A673 (cell line): ENCODE results near the gene RBBP5. TPM values are rescaled to one million over a fixed set of nuclear protein-coding genes. Genes with fewer than 3 reads are reported as not detected.

Source experiments
- BruUV-seq: library from RNA; stranded (reverse); fragments of 400-500 nt; replicated peaks from 2 replicates; lab custom pipeline; 2021; lab: Mats Ljungman, UMichigan
- CTCF ChIA-PET: fragments of 300-600 bp; sonication (Branson Sonifier 250); formaldehyde crosslinking; loops from one replicate; lab custom pipeline; 2022; ENCODE audit warnings: antibody characterized with exemption; lab: Charles Lee
- POLR2A ChIA-PET: fragments of 300-600 bp; sonication (Branson Sonifier 250); formaldehyde crosslinking; loops from one replicate; lab custom pipeline; 2022; ENCODE audit warnings: antibody characterized with exemption; ENCODE audit not compliant: low non-redundant PET; lab: Charles Lee
- DNase-seq: peaks from one replicate; pipeline ENCODE4 v3.0.0-alpha.2; 2015; ENCODE audit warnings: low spot score
- H3K27ac ChIP-seq: fragments of 200-600 bp; sonication (generic); 2 replicates; pipeline ENCODE4 v1.5.1; 2016; ENCODE audit warnings: mixed run types, low read depth, mild to moderate bottlenecking, mixed read lengths, antibody characterized with exemption, low read length; ENCODE audit not compliant: poor library complexity, severe bottlenecking
- H3K27me3 ChIP-seq: fragments of 200-600 bp; sonication (generic); replicated peaks from 2 replicates; pipeline ENCODE4 v1.6.1; 2017; ENCODE audit warnings: mixed run types, low read depth, mild to moderate bottlenecking, mixed read lengths, antibody characterized with exemption, low read length; ENCODE audit not compliant: insufficient read depth, poor library complexity
- H3K36me3 ChIP-seq: fragments of 200-600 bp; sonication (generic); 2 replicates; pipeline ENCODE4 v1.6.1; 2016; ENCODE audit warnings: mixed run types, mild to moderate bottlenecking, mixed read lengths, antibody characterized with exemption, low read length; ENCODE audit not compliant: insufficient read depth, poor library complexity, severe bottlenecking
- H3K4me1 ChIP-seq: fragments of 200-600 bp; sonication (generic); 2 replicates; pipeline ENCODE4 v1.6.1; 2017; ENCODE audit warnings: mixed run types, mild to moderate bottlenecking, mixed read lengths, antibody characterized with exemption, low read length; ENCODE audit not compliant: insufficient read depth, poor library complexity, severe bottlenecking
- H3K4me3 ChIP-seq: fragments of 200-600 bp; sonication (generic); 2 replicates; pipeline ENCODE4 v1.5.1; 2016; ENCODE audit warnings: low read depth, mixed run types, mild to moderate bottlenecking, mixed read lengths, low read length; ENCODE audit not compliant: poor library complexity, severe bottlenecking
- H3K9me3 ChIP-seq: fragments of 200-600 bp; sonication (generic); 2 replicates; pipeline ENCODE4 v1.6.1; 2016; ENCODE audit warnings: mixed run types, low read depth, mild to moderate bottlenecking, mixed read lengths, antibody characterized with exemption, low read length; ENCODE audit not compliant: poor library complexity, severe bottlenecking
- CTCF ChIP-seq: fragments of 300-800, 200-600 bp; sonication (generic); conservative IDR thresholded peaks from 2 replicates; pipeline ENCODE4 v1.5.1; 2017; ENCODE audit warnings: low read depth, mild to moderate bottlenecking, antibody characterized with exemption, low read length, moderate library complexity, mixed read lengths
- EZH2 ChIP-seq: fragments of 200-600 bp; sonication (generic); IDR thresholded peaks from 2 replicates; pipeline ENCODE4 v1.6.1; 2017; ENCODE audit warnings: borderline replicate concordance, low read depth, mild to moderate bottlenecking, mixed read lengths, antibody characterized with exemption, low read length; ENCODE audit not compliant: poor library complexity, severe bottlenecking
- intact Hi-C: fragments of 100-400 bp; cut with micrococcal nuclease; formaldehyde crosslinking; loops from one replicate; pipeline ENCODE4 v1.10.0; 2022; ENCODE audit not compliant: unreplicated experiment
- total RNA-seq: library from RNA; stranded (reverse); gene quantifications from 2 replicates; pipeline ENCODE4 v1.2.3, GENCODE V29; 2021

RBBP5 gene
- total RNA-seq, 1 experiment from 2014 or later: 32.0 TPM

- Histone ChIP-seq H3K9me3 (no peaks in the 10 kb centered on the region), H3K4me3 (no peak overlapping the region), H3K27ac (no peak overlapping the region), H3K36me3 (no peaks in the 10 kb centered on the region), H3K27me3 (peaks cover 69% of the 10 kb centered on the region), H3K4me1 (no peaks in the 10 kb centered on the region)
- ChIA-PET POLR2A (no interaction called here), CTCF (no interaction called here)
- no peak for TF ChIP-seq CTCF
- TF ChIP-seq EZH2: no peak
- no TSS peak for BruUV-seq
- intact Hi-C loops: no loop called here
- no peak for DNase-seq
Measured at GRCh38 chr1:205044741-205045140, 77.0 kb downstream of the RBBP5 start.

- Histone ChIP-seq H3K27me3 (peaks cover 78% of the 10 kb centered on the region), H3K27ac (no peak overlapping the region), H3K36me3 (no peaks in the 10 kb centered on the region), H3K4me3 (no peak overlapping the region), H3K9me3 (no peaks in the 10 kb centered on the region), H3K4me1 (no peaks in the 10 kb centered on the region)
- ChIA-PET POLR2A (no interaction called here), CTCF (interaction anchor here (0.8 kb wide), 1 partner anchor 55 kb away, joined by 3 read pairs; no protein-coding TSS in a partner anchor)
- no peak for DNase-seq
- intact Hi-C loops: no loop called here
- no TSS peak for BruUV-seq
- TF ChIP-seq CTCF (no peak), EZH2 (no peak)
Measured at GRCh38 chr1:205043866-205044265, 77.9 kb downstream of the RBBP5 start.

GRCh38 chr1:205042911-205043806 lies 78.6 kb downstream of the RBBP5 start, which contains the start of gene CNTN2:
CNTN2 (plus strand) TSS chr1:205043212; CDS start chr1:205053186, 9,974 bp downstream.
- no TSS peak for BruUV-seq
- POLR2A ChIA-PET: no interaction called here
- no peak within 1 kb of the TSS for H3K27ac ChIP-seq
- intact Hi-C loops: no loop called here
- H3K27me3 ChIP-seq: peaks cover 79% of the 10 kb centered on the region
- no peak within 1 kb of the TSS for H3K4me3 ChIP-seq
- TF ChIP-seq EZH2: no peak
- TF ChIP-seq CTCF: no peak
- CTCF ChIA-PET: interaction anchor here (0.8 kb wide), 1 partner anchor 54 kb away, joined by 3 read pairs; no protein-coding TSS in a partner anchor
- DNase-seq: no peak
- H3K36me3 ChIP-seq: no peaks in the 10 kb centered on the region
- H3K9me3 ChIP-seq: no peaks in the 10 kb centered on the region
- H3K4me1 ChIP-seq: no peaks in the 10 kb centered on the region
